ENCODE measurements around the gene NCKAP5.

GRCh38 chr2:133407341-133407740 lies 160.9 kb downstream of the NCKAP5 start:
- TF ChIP-seq CTCF (IDR thresholded peaks at IDR 0.05; ENCODE audit: poor library complexity) = no peak
- TF ChIP-seq EZH2 (IDR thresholded peaks at IDR 0.05; ENCODE audit: borderline replicate concordance) = no peak
- TF ChIP-seq EZH2phosphoT487 (IDR thresholded peaks at IDR 0.05; ENCODE audit: low read depth, severe bottlenecking, unreplicated experiment) = no peak
